GM21528 (cell line): Measurements from ENCODE around the gene SECISBP2.

ENCODE experiments used
- ATAC-seq: cut with Tn5 transposase; IDR thresholded peaks from one replicate; pipeline ENCODE4 v1.9.1; 2021; ENCODE audit warnings: mild to moderate bottlenecking, moderate library complexity; ENCODE audit not compliant: unreplicated experiment, low FRiP score

The SECISBP2 gene

GRCh38 chr9:89346696-89347095, 28.4 kb downstream of the SECISBP2 start:
- no peak for ATAC-seq

- no peak for ATAC-seq
These were observed 29.4 kb downstream of the SECISBP2 start for GRCh38 chr9:89347651-89348050.

GRCh38 chr9:89349607-89350006, 31.3 kb downstream of the SECISBP2 start:
- ATAC-seq = no peak

GRCh38 chr9:89350988-89351557, 32.8 kb downstream of the SECISBP2 start:
- no peak for ATAC-seq

GRCh38 chr9:89351584-89352300, 33.4 kb downstream of the SECISBP2 start:
- no peak for ATAC-seq

GRCh38 chr9:89352451-89352850, 34.2 kb downstream of the SECISBP2 start:
- no peak for ATAC-seq

- no peak for ATAC-seq
These were observed 34.8 kb downstream of the SECISBP2 start for GRCh38 chr9:89352874-89353649.

GRCh38 chr9:89353989-89354388, 35.7 kb downstream of the SECISBP2 start:
- ATAC-seq = no peak

- ATAC-seq = no peak
These were observed 36.2 kb downstream of the SECISBP2 start for GRCh38 chr9:89354471-89354870.

GRCh38 chr9:89356782-89357181, 38.5 kb downstream of the SECISBP2 start:
- no peak for ATAC-seq

GRCh38 chr9:89357331-89358197, 39.3 kb downstream of the SECISBP2 start:
- no peak for ATAC-seq

- no peak for ATAC-seq
These were observed 40.1 kb downstream of the SECISBP2 start for GRCh38 chr9:89358376-89358916.

- no peak for ATAC-seq
These were observed 40.7 kb downstream of the SECISBP2 start for GRCh38 chr9:89358985-89359384.

- ATAC-seq = no peak
These were observed 41.5 kb downstream of the SECISBP2 start for GRCh38 chr9:89359751-89360261.

- no peak for ATAC-seq
These were observed 42.2 kb downstream of the SECISBP2 start for GRCh38 chr9:89360465-89360864.

GRCh38 chr9:89361031-89361430, 42.7 kb downstream of the SECISBP2 start:
- ATAC-seq = no peak

- no peak for ATAC-seq
These were observed 43.7 kb downstream of the SECISBP2 start for GRCh38 chr9:89361816-89362646.

GRCh38 chr9:89362647-89363310, 44.5 kb downstream of the SECISBP2 start:
- no peak for ATAC-seq

- ATAC-seq = no peak
These were observed 45.0 kb downstream of the SECISBP2 start for GRCh38 chr9:89363311-89363670.
